H1 (cell line): ENCODE results near the gene DNAI2. TPM values are rescaled to one million over a fixed set of nuclear protein-coding genes. Genes with fewer than 3 reads are reported as not detected.

Experiments
- CHD7 ChIP-seq: fragments of 300-600 bp; sonication (generic); IDR thresholded peaks from 2 replicates; pipeline ENCODE4 v1.7.1; 2012; ENCODE audit warnings: low read length, moderate library complexity, mild to moderate bottlenecking, inconsistent platforms; ENCODE audit not compliant: insufficient replicate concordance
- CTBP2 ChIP-seq: IDR thresholded peaks from 2 replicates; pipeline ENCODE4 v1.7.0; 2011; ENCODE audit warnings: borderline replicate concordance, mild to moderate bottlenecking, moderate library complexity, mixed read lengths, low read length; ENCODE audit not compliant: insufficient read depth, insufficient read length
- HDAC2 ChIP-seq, 2 experiments: fragments of 300-600 bp in 1 of 2; sonication (generic) in 1 of 2; IDR thresholded peaks; 2 replicates each; pipeline ENCODE4 v1.6.1; 2011 to 2012; ENCODE audit warnings: low read depth in 2 of 2, low read length in 2 of 2, mild to moderate bottlenecking in 2 of 2, moderate library complexity in 2 of 2, borderline replicate concordance in 1 of 2, inconsistent platforms in 1 of 2
- SAP30 ChIP-seq: fragments of 300-600 bp; sonication (generic); IDR thresholded peaks from 2 replicates; pipeline ENCODE4 v1.7.1; 2012; ENCODE audit warnings: low read length, moderate library complexity, mild to moderate bottlenecking, inconsistent platforms; ENCODE audit not compliant: insufficient read depth, insufficient replicate concordance
- SP4 ChIP-seq: IDR thresholded peaks from 2 replicates; pipeline ENCODE4 v1.6.1; 2012; ENCODE audit warnings: low read length, inconsistent platforms
- TBP ChIP-seq: IDR thresholded peaks from 2 replicates; pipeline ENCODE4 v1.6.1; 2011; ENCODE audit warnings: low read depth, low read length, improper control_type of control experiment
- TCF12 ChIP-seq: IDR thresholded peaks from 2 replicates; pipeline ENCODE4 v1.6.1; 2011; ENCODE audit warnings: low read depth, mild to moderate bottlenecking, low read length
- polyA plus RNA-seq, 7 experiments: library from polyadenylated mRNA; depleted of rRNA in 3 of 7; stranded (reverse) in 5 of 7; unstranded in 2 of 7; fragments of >200 nt in 5 of 7; fragments of 200-250 nt in 2 of 7; gene quantifications; 1 replicate in 5 of 7; 2 replicates in 1 of 7; 4 replicates in 1 of 7; pipeline versions ENCODE4 v1.2.1 to v1.2.3, GENCODE V29; 2011 to 2013; ENCODE audit warnings: missing spikeins in 2 of 7, mixed read lengths in 2 of 7
- total RNA-seq: library from RNA; stranded (reverse); fragmentation: NEBNext Ultra II Directional; extraction: Animal tissue kit (Norgen Biotek cat#: 25700); gene quantifications from 2 replicates; pipeline ENCODE4 v1.2.1, GENCODE V29; 2021
- TF ChIP-seq, protein P1 (sequence below), 3 experiments: IDR thresholded peaks; 1 replicate in 2 of 3; 2 replicates in 1 of 3; pipeline versions ENCODE4 v1.5.1 to v1.6.1; 2011; ENCODE audit warnings: low read length in 3 of 3, mild to moderate bottlenecking in 3 of 3, inconsistent platforms in 2 of 3, low read depth in 1 of 3, moderate library complexity in 1 of 3; ENCODE audit not compliant: insufficient read depth in 1 of 3; ENCODE audit errors: control extremely low read depth in 1 of 3

The DNAI2 gene
- total and polyA plus RNA-seq, 2 of the 8 experiments (the other 6 are each of a cell fraction or from before 2014, with no cell fraction given) = 0.08 to 0.15 TPM

GRCh38 chr17:74240618-74241205 lies 33.3 kb upstream of the DNAI2 start (continued):
- no peak for TF ChIP-seq CHD7
- TF ChIP-seq HDAC2 (IDR thresholded peaks at IDR 0.05; ENCODE audit: borderline replicate concordance in 1 of 2, low read depth in 2 of 2, low read length in 2 of 2) = no peak
- no peak for TF ChIP-seq SP4
- no peak for TF ChIP-seq CTBP2
- TF ChIP-seq TBP = no peak
- TF ChIP-seq SAP30 = no peak
- no peak for TF ChIP-seq TCF12
- TF ChIP-seq, protein P1, sequence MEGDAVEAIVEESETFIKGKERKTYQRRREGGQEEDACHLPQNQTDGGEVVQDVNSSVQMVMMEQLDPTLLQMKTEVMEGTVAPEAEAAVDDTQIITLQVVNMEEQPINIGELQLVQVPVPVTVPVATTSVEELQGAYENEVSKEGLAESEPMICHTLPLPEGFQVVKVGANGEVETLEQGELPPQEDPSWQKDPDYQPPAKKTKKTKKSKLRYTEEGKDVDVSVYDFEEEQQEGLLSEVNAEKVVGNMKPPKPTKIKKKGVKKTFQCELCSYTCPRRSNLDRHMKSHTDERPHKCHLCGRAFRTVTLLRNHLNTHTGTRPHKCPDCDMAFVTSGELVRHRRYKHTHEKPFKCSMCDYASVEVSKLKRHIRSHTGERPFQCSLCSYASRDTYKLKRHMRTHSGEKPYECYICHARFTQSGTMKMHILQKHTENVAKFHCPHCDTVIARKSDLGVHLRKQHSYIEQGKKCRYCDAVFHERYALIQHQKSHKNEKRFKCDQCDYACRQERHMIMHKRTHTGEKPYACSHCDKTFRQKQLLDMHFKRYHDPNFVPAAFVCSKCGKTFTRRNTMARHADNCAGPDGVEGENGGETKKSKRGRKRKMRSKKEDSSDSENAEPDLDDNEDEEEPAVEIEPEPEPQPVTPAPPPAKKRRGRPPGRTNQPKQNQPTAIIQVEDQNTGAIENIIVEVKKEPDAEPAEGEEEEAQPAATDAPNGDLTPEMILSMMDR (IDR thresholded peaks at IDR 0.05; ENCODE audit: control extremely low read depth in 1 of 3, insufficient read depth in 1 of 3, low read depth in 1 of 3, low read length in 3 of 3) = no peak
